Loucy (cell line): Measurements from ENCODE around the gene FLT4.

Source experiments
- EZH2phosphoT487 ChIP-seq: fragments of 200-600 bp; IDR thresholded peaks from 2 replicates; pipeline ENCODE4 v1.6.1; 2018; ENCODE audit warnings: antibody characterized with exemption, mild to moderate bottlenecking, moderate library complexity, borderline replicate concordance
- TF ChIP-seq, protein P1 (sequence below): fragments of 200-600 bp; sonication (generic); conservative IDR thresholded peaks from 2 replicates; pipeline ENCODE4 v1.5.1; 2014; ENCODE audit warnings: mild to moderate bottlenecking, antibody characterized with exemption, low read length

DNA sequence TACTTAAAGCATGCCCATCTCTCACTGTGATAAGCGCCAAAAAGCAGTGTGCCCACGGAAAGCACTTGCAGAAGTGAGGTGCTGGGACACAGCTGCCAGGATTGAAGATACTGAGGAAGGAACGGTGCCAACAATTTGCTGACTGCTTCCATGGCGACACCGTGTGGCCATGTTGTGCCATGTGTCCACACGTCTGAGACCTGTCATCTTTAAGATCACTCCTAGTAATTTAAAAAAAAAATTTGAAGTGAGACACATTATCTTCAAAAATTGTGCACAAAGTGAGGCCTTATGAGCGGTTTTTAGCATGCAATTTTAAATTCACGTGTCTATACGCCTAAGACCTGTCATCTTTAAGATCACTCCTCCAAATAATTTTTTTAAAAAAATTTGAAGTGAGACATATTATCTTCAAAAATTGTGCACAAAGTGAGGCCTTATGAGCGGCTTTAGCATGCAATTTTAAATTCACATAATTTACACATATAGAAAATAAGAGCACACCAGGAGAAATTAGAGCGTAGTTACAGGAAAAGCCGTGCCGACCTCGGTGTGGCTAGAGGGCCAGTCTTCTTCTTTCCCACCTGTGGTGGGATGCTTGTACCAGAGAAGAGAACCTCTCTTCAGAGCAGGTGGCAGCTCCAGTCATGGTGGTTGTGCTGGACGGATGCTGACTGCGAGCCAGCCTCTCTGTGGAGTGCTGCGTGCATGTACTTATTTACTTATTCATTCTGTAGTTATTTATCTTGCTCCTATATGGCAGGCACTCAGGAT, 21.4 kb upstream of the FLT4 start:
- TF ChIP-seq, protein P1, sequence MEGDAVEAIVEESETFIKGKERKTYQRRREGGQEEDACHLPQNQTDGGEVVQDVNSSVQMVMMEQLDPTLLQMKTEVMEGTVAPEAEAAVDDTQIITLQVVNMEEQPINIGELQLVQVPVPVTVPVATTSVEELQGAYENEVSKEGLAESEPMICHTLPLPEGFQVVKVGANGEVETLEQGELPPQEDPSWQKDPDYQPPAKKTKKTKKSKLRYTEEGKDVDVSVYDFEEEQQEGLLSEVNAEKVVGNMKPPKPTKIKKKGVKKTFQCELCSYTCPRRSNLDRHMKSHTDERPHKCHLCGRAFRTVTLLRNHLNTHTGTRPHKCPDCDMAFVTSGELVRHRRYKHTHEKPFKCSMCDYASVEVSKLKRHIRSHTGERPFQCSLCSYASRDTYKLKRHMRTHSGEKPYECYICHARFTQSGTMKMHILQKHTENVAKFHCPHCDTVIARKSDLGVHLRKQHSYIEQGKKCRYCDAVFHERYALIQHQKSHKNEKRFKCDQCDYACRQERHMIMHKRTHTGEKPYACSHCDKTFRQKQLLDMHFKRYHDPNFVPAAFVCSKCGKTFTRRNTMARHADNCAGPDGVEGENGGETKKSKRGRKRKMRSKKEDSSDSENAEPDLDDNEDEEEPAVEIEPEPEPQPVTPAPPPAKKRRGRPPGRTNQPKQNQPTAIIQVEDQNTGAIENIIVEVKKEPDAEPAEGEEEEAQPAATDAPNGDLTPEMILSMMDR = peak; percentile 67
- TF ChIP-seq EZH2phosphoT487 = no peak
